GM18873 (cell line): ENCODE results near the gene COL23A1.
A peak's percentile ranks its signal among the peaks of the same experiment; 100 is the strongest.

Source experiments
- ATAC-seq: cut with Tn5 transposase; IDR thresholded peaks from one replicate; pipeline ENCODE4 v1.9.1; 2021; ENCODE audit warnings: mild to moderate bottlenecking, moderate library complexity, moderate number of reproducible peaks; ENCODE audit not compliant: unreplicated experiment, low FRiP score

COL23A1 gene

DNA sequence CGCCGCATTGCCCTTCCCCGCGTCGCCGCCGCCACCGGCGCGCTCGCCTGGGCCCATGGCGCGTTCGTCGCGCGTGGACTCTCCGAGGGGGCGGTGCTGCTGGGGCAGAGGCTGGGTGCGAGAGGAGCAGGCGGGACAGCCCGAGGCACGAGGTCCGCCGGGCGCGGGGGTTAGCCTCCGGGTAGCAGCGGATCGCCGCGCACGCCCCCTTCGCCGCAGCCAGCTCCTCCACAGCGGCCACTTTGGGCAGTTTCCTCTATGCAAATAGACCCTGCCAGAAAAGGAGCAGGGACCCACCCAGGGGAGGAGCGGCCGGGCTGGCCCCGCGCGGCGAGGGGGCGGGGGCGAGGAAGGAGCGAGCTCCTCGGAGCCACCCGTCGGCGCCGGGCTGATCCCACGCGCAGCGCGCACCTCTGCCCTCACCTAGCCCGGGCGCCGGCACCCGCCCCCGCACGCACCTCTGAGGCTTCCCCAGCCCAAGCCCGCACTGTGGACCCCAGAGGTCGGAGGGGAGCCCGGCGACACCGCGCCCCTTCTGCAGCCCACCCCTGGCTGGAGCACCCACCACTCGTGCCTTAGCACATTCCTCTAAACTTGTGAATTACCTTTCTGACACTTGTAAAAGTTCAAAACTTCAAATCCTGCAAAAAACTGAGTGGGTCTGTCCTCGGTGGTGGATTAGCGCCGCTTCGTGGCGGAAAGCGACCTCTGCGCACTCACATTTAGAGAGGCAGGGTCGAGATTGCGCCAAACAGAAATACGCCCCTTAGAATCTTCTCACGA, at the start of gene COL23A1:
Gene COL23A1 (minus strand): TSS at position 253 of the 783 bp plus-strand sequence.
- no peak for ATAC-seq

- ATAC-seq = no peak
Measured at GRCh38 chr5:178637356-178638074, 47.3 kb upstream of the COL23A1 start.

DNA sequence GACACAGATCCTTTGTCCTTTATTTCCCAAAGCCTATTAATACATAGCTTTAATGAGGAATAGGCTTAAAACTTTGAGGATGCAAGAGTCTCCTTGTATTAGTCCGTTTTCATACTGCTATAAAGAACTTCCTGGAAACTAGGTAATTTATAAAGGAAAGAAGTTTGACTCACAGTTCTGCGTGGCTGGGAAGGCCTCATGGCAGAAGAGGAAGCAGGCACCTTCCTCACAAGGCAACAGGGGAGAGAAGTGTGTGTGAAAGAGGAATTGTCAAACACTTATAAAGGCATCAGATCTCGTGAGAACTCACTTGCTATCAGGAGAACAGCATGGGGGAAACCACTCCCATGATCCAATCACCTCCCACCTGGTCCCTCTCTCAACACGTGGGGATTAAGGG, 42.1 kb upstream of the COL23A1 start:
- no peak for ATAC-seq

DNA sequence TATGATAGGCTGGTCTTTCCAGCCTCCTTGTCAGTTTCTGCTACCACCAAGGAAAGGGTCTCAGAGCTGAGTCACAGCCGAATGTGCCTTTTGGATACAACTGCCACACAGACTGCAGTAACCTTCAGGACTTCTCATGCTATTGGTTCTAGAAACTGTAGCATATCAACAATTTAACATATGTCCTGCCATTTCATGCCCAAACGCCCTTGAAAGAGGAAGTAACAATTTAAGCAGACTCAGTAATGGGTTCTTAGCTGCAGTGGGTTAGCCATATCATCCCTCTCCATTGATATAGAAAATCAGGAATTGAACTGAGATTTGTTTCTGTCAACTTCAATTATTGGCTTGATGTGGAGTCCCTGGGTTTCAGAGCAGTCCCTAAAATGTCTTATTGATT, 40.8 kb upstream of the COL23A1 start:
- no peak for ATAC-seq

- no peak for ATAC-seq
Measured at GRCh38 chr5:178630475-178630930, 40.3 kb upstream of the COL23A1 start.

GRCh38 chr5:178627259-178627598, 37.0 kb upstream of the COL23A1 start:
- ATAC-seq = no peak

DNA sequence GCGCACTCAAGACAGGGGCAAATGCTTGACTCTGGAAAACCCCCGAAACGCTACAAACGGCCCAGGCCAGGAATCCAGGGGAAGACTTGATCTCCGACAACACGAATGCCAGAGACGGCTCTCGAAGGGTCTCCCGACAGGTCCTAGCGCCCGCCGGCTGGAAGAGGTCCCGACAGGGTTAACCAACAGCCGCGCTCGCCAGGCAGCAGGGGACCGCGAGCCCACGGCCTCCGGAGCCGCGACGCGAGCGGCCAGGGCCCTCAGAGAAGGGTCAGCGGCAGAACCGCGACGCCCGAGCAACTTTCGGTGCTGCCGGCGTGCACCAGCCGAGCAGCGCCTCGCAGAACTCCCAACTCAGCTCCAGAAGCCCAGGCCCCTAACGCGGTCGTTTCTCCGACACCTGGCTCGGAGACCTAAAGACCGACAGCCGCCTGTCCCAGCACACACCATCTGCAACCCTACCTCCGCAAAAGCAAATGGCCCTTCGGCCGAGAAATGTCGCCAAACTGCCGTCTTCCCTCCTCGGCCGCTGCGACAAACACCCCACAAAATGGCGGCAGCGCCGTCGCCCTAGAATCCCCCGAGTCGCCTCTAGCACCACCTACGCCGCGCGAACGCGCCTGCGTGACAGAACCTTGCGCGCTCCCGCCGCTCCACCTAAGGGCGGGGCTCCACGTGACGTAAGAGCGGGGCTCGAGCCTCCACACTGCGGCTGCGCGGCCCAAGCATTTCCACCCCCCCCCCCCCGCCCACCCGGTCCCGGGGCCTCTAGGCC, 36.5 kb upstream of the COL23A1 start, which contains the start of gene CLK4:
Gene CLK4 (minus strand): TSS at position 567 of the 775 bp plus-strand sequence. CDS start 3,634 bp downstream, outside the sequence.
- peak; percentile 53 for ATAC-seq

GRCh38 chr5:178625679-178626483, 35.7 kb upstream of the COL23A1 start:
- no peak for ATAC-seq

DNA sequence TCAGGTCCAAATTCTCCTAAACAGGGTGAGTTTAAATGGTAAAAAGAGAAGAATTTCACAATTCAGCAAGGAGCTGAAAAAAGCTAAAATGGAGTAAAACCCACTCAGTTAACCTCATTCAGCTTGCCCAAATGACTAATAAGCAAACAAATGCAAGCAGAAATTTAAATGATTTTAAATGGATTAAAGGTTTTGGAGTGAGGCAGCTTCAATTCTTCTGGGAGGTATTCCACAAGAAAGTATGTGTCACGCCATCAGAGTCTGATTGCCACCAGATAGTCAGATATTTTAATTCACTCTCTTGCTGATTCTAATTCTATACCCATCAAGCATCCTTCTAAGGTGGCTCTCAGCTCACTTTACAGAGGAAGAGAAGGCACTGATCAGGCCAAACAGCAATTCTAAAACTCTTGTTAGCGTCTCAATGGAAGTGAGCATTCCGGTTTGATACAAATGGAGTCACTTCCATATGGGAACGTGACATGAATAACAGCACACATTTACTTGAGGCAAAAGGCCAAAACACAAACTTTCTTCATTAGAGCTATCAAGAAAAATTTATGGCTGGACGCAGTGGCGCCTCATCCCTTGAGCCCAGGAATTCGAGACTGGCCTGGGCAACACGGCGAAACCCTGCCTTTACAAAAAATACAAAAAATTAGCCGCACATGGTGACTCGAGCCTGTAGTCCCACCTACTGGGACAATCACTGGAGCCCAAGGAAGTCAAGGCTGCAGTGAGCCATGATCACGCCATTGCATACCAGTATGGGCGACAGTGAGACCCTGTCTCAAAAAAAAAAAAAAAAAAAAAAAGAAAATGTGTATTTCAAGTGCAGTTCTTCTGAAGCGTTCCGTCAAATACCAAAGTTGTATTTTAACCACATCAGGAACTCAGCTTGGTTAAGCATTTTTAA, 34.7 kb upstream of the COL23A1 start:
- ATAC-seq = no peak

- no peak for ATAC-seq
Measured at GRCh38 chr5:178622679-178623247, 32.6 kb upstream of the COL23A1 start.

- ATAC-seq = no peak
Measured at GRCh38 chr5:178619390-178619789, 29.2 kb upstream of the COL23A1 start.

- no peak for ATAC-seq
Measured at GRCh38 chr5:178612299-178612698, 22.1 kb upstream of the COL23A1 start.

DNA sequence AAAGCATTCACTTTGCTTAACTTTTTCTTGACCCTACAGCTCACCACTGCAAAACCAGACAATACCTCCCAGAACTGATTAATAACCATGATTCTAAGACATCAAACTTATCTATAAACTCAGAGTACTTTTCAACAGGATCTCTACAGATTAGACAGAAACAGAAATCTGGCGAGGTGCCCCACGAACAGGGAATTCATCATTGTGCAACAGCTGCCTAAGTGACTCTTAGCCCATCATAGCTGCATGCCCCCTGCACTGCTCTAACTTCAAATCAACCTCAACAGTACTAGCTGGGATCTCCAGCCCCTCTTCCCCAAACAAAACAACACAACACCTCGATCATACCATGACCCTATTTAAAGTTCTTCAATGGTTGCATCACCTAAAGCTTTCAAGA, 16.1 kb upstream of the COL23A1 start:
- ATAC-seq = no peak

- no peak for ATAC-seq
Measured at GRCh38 chr5:178605788-178606187, 15.6 kb upstream of the COL23A1 start.

DNA sequence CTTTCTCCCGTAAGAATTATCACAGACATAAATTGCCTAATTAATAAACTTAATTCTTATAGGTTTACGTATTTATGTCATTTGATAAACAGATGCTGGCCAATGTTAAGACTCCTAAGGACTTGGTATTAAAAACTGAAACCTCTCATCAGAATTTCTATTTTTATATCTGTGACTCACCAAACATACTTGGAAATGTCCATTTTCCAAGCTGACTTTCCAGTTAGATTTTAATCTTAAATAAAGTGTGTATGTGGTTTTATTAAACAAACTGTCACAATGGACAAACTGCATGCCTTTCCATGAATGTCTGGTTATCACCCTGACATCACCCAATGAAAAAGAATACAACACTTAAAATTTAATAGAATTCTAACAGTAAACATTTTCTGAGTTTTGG, 12.6 kb upstream of the COL23A1 start:
- ATAC-seq = no peak

DNA sequence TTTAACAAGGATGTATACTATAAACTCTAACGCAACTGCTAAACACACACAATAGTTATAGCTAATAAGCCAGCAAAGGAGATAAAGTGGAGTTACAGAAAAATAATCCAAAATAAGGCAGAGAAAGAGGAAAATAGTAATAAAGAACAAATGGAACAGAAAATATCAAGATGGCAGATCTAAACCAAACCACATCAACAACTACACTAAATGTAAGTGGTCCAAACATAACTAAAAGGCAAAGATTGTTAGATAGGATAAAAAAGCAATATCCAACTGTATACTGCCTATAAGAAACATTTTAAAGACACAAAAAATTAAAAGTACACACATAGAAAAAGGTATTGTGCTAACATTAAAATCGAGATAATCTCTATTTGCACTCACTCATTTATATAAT, 5.6 kb upstream of the COL23A1 start:
- ATAC-seq = no peak

DNA sequence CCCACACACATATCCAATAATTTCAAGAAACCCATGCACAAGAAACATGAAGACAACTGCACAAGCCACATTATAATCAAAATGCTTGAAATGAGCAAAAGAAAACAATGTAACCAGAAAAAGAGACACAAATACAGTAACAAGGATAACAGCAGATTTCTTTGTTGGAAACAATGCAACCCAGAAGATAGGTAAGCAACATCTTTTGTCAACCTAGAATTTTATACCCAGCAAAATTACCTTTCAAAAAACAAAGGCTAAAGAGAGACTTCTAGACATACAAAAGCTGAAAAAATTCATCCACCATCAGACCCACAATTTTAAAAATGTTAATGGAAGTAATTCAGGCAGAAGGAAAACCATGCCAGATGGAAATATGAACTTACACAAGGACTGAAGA, 5.0 kb upstream of the COL23A1 start:
- ATAC-seq = no peak

DNA sequence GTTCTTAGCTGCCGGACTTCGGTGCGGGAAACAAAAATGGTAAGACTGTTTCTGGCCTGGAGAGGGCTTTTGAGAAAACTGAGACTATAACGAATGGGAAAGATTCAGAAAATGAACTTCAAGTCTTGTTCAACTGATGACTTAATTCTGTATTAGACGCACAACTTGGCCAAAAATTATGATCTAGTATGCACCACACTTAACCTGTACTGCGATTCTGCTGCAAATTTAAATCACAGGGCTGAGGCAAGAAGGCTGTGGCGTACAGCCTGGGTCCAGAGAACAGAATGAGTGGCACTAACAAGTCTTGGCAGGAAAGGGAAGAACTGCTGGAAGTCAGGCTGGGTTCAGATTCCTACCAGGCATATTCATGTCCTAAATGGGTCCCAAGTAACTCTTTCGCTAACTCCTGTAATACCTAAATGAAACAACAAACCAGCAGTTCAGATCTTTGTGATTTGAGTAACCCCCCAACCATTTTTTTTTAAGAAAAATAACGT, 781 bp upstream of the COL23A1 start:
- ATAC-seq = no peak
